A673 (cell line): ENCODE data around the gene DIPK1A. TPM values are rescaled to one million over a fixed set of nuclear protein-coding genes. Genes with fewer than 3 reads are reported as not detected.

Experiments
- BruUV-seq: library from RNA; stranded (reverse); fragments of 400-500 nt; replicated peaks from 2 replicates; lab custom pipeline; 2021; lab: Mats Ljungman, UMichigan
- CTCF ChIA-PET: fragments of 300-600 bp; sonication (Branson Sonifier 250); formaldehyde crosslinking; loops from one replicate; lab custom pipeline; 2022; ENCODE audit warnings: antibody characterized with exemption; lab: Charles Lee
- POLR2A ChIA-PET: fragments of 300-600 bp; sonication (Branson Sonifier 250); formaldehyde crosslinking; loops from one replicate; lab custom pipeline; 2022; ENCODE audit warnings: antibody characterized with exemption; ENCODE audit not compliant: low non-redundant PET; lab: Charles Lee
- DNase-seq: peaks from one replicate; pipeline ENCODE4 v3.0.0-alpha.2; 2015; ENCODE audit warnings: low spot score
- H3K27ac ChIP-seq: fragments of 200-600 bp; sonication (generic); 2 replicates; pipeline ENCODE4 v1.5.1; 2016; ENCODE audit warnings: mixed run types, low read depth, mild to moderate bottlenecking, mixed read lengths, antibody characterized with exemption, low read length; ENCODE audit not compliant: poor library complexity, severe bottlenecking
- H3K27me3 ChIP-seq: fragments of 200-600 bp; sonication (generic); replicated peaks from 2 replicates; pipeline ENCODE4 v1.6.1; 2017; ENCODE audit warnings: mixed run types, low read depth, mild to moderate bottlenecking, mixed read lengths, antibody characterized with exemption, low read length; ENCODE audit not compliant: insufficient read depth, poor library complexity
- H3K36me3 ChIP-seq: fragments of 200-600 bp; sonication (generic); 2 replicates; pipeline ENCODE4 v1.6.1; 2016; ENCODE audit warnings: mixed run types, mild to moderate bottlenecking, mixed read lengths, antibody characterized with exemption, low read length; ENCODE audit not compliant: insufficient read depth, poor library complexity, severe bottlenecking
- H3K4me1 ChIP-seq: fragments of 200-600 bp; sonication (generic); 2 replicates; pipeline ENCODE4 v1.6.1; 2017; ENCODE audit warnings: mixed run types, mild to moderate bottlenecking, mixed read lengths, antibody characterized with exemption, low read length; ENCODE audit not compliant: insufficient read depth, poor library complexity, severe bottlenecking
- H3K4me3 ChIP-seq: fragments of 200-600 bp; sonication (generic); 2 replicates; pipeline ENCODE4 v1.5.1; 2016; ENCODE audit warnings: low read depth, mixed run types, mild to moderate bottlenecking, mixed read lengths, low read length; ENCODE audit not compliant: poor library complexity, severe bottlenecking
- H3K9me3 ChIP-seq: fragments of 200-600 bp; sonication (generic); 2 replicates; pipeline ENCODE4 v1.6.1; 2016; ENCODE audit warnings: mixed run types, low read depth, mild to moderate bottlenecking, mixed read lengths, antibody characterized with exemption, low read length; ENCODE audit not compliant: poor library complexity, severe bottlenecking
- EZH2 ChIP-seq: fragments of 200-600 bp; sonication (generic); IDR thresholded peaks from 2 replicates; pipeline ENCODE4 v1.6.1; 2017; ENCODE audit warnings: borderline replicate concordance, low read depth, mild to moderate bottlenecking, mixed read lengths, antibody characterized with exemption, low read length; ENCODE audit not compliant: poor library complexity, severe bottlenecking
- intact Hi-C: fragments of 100-400 bp; cut with micrococcal nuclease; formaldehyde crosslinking; loops from one replicate; pipeline ENCODE4 v1.10.0; 2022; ENCODE audit not compliant: unreplicated experiment
- total RNA-seq: library from RNA; stranded (reverse); gene quantifications from 2 replicates; pipeline ENCODE4 v1.2.3, GENCODE V29; 2021
- TF ChIP-seq, protein P1 (sequence below): fragments of 300-800, 200-600 bp; sonication (generic); conservative IDR thresholded peaks from 2 replicates; pipeline ENCODE4 v1.5.1; 2017; ENCODE audit warnings: low read depth, mild to moderate bottlenecking, antibody characterized with exemption, low read length, moderate library complexity, mixed read lengths

The DIPK1A gene
- total RNA-seq, 1 experiment from 2014 or later, result 10.9 TPM

DNA sequence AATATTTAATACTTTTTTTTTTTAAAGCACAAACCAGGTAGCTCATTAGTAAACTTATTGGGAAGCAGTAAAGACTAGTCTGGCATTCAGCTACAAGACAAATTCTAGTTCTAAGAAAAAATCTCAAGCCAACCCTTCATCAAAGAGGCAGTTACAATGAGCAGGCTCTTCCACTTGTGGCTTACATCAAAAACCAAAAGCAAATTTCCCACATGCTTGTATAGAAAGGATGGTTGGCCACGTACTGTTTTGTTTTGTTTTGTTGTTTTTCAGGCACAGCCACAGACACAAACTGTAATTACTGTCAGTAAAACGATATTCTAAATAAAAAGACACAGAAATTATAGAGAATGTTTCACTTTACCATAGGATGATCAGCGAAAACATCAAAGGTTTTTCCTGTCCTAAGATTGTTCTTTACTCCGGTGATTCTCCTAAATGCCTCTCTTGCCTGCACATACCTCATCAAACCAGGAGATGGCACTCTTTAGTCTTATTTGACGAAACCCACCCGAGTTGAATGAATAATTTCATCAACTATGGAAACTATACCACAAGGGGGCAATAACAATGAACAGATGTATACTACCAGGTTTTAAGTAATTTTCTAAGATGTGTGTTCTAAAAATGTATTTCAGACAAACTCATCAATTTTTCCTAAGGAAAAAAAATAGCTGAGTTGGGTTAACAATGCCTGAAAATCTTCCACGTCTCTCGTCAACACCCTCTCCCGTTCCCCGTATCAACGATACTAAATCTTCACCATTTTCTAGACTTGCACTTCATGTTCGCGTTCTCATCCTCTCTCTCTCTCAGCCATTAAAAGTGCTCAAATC is 102.5 kb downstream of the DIPK1A start:
- BruUV-seq, result no TSS peak
- peak; percentile 90 for DNase-seq
- POLR2A ChIA-PET, result no interaction called here
- Histone ChIP-seq H3K27ac (no peak overlapping the region), H3K27me3 (no peaks in the 10 kb centered on the region), H3K4me3 (peak overlapping the region; percentile 1), H3K9me3 (no peaks in the 10 kb centered on the region), H3K4me1 (no peaks in the 10 kb centered on the region), H3K36me3 (no peaks in the 10 kb centered on the region)
- CTCF ChIA-PET, result interaction anchor here (0.7 to 2.6 kb wide), 5 partner anchors 101 to 204 kb away, joined by 3 to 22 read pairs (median 3); no protein-coding TSS in a partner anchor
- TF ChIP-seq EZH2, result no peak
- TF ChIP-seq, protein P1, sequence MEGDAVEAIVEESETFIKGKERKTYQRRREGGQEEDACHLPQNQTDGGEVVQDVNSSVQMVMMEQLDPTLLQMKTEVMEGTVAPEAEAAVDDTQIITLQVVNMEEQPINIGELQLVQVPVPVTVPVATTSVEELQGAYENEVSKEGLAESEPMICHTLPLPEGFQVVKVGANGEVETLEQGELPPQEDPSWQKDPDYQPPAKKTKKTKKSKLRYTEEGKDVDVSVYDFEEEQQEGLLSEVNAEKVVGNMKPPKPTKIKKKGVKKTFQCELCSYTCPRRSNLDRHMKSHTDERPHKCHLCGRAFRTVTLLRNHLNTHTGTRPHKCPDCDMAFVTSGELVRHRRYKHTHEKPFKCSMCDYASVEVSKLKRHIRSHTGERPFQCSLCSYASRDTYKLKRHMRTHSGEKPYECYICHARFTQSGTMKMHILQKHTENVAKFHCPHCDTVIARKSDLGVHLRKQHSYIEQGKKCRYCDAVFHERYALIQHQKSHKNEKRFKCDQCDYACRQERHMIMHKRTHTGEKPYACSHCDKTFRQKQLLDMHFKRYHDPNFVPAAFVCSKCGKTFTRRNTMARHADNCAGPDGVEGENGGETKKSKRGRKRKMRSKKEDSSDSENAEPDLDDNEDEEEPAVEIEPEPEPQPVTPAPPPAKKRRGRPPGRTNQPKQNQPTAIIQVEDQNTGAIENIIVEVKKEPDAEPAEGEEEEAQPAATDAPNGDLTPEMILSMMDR, result peak; percentile 99
- intact Hi-C loops, result loop anchor here (1.0 to 2.0 kb wide), 3 partner anchors 102 to 204 kb away; no protein-coding TSS in a partner anchor

DNA sequence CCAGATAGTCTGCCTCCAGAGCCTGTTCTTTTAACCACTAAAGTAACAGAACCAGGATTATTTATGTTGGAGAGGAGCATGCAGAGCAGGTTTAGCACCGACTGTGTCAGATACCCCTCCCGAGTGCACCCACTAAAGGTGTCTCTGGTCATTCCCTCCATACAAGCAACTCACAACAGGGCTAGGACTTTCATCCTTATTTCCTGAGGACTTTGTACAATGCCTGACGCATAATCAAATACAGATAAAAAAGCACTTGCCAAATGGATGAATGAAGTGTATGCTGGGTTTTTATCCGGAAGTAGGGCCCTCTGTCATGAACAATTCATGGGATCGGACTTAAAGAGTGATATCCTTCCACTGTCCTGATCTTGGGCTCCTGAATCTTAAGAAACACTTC is 103.4 kb downstream of the DIPK1A start:
- no TSS peak for BruUV-seq
- intact Hi-C loops, result loop anchor here (2.0 kb wide), 1 partner anchor 205 kb away; no protein-coding TSS in a partner anchor
- TF ChIP-seq EZH2, result no peak
- TF ChIP-seq, protein P1, result no peak
- no peaks in the 10 kb centered on the region for H3K36me3 ChIP-seq
- ChIA-PET CTCF (interaction anchor here (0.7 to 2.6 kb wide), 3 partner anchors 136 to 417 kb away, joined by 6 to 22 read pairs (median 8); no protein-coding TSS in a partner anchor), POLR2A (no interaction called here)
- no peak overlapping the region for H3K27ac ChIP-seq
- H3K9me3 ChIP-seq, result no peaks in the 10 kb centered on the region
- H3K4me3 ChIP-seq, result no peak overlapping the region
- no peaks in the 10 kb centered on the region for H3K27me3 ChIP-seq
- no peak for DNase-seq
- no peaks in the 10 kb centered on the region for H3K4me1 ChIP-seq

DNA sequence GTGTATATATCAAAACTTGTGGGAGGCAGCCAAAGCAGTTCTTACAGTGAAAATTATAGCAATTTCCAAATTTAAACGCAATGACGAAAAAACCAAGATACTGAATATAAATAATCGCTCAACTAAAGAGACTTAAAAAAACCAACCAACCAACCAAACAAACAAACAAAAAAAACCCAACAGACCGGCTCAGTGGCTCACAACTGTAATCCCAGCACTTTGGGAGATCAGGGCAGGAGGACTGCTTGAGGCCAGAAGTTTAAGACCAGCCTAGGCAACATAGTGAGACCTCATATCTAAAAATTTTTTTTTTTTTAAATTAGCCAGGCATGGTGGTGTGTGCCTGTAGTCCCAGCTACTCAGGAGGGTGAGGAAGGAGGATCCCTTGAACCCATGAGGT is 106.0 kb downstream of the DIPK1A start:
- H3K27me3 ChIP-seq, result no peaks in the 10 kb centered on the region
- H3K27ac ChIP-seq, result no peak overlapping the region
- intact Hi-C loops, result no loop called here
- POLR2A ChIA-PET, result no interaction called here
- no peak for DNase-seq
- no peak for TF ChIP-seq EZH2
- TF ChIP-seq, protein P1, result no peak
- no peaks in the 10 kb centered on the region for H3K4me1 ChIP-seq
- H3K4me3 ChIP-seq, result no peak overlapping the region
- no peaks in the 10 kb centered on the region for H3K9me3 ChIP-seq
- CTCF ChIA-PET, result no interaction called here
- BruUV-seq, result no TSS peak
- no peaks in the 10 kb centered on the region for H3K36me3 ChIP-seq
